Osteoblast (primary cell): ENCODE data around the gene NFKBIA. TPM values are rescaled to one million over a fixed set of nuclear protein-coding genes. Genes with fewer than 3 reads are reported as not detected.

Experiments used
- DNase-seq: peaks from one replicate; pipeline ENCODE4 v3.0.0; 2011; ENCODE audit warnings: low spot score, mixed read lengths; ENCODE audit not compliant: insufficient read length; ENCODE audit errors: missing footprints
- H2AFZ ChIP-seq: 2 replicates; pipeline ENCODE4 v1.6.0; 2011; ENCODE audit warnings: mild to moderate bottlenecking, low read length
- H3K27ac ChIP-seq: 2 replicates; pipeline ENCODE4 v1.5.1; 2011; ENCODE audit warnings: mild to moderate bottlenecking, low read depth, low read length, moderate library complexity
- H3K27me3 ChIP-seq: 2 replicates; pipeline ENCODE4 v1.6.0; 2012; ENCODE audit warnings: mild to moderate bottlenecking, control low read depth, inconsistent platforms, low read length, moderate library complexity; ENCODE audit not compliant: insufficient read depth
- H3K36me3 ChIP-seq: 2 replicates; pipeline ENCODE4 v1.5.1; 2011; ENCODE audit warnings: mild to moderate bottlenecking, low read length, control low read depth, moderate library complexity; ENCODE audit not compliant: insufficient read depth
- H3K4me1 ChIP-seq: 2 replicates; pipeline ENCODE4 v1.5.1; 2011; ENCODE audit warnings: mild to moderate bottlenecking, low read length, control low read depth, moderate library complexity; ENCODE audit not compliant: insufficient read depth
- H3K4me2 ChIP-seq: 2 replicates; pipeline ENCODE4 v1.6.0; 2011; ENCODE audit warnings: mild to moderate bottlenecking, low read length; ENCODE audit not compliant: insufficient read depth
- H3K4me3 ChIP-seq: fragments of 200-600 bp; sonication (generic); 3 replicates; pipeline ENCODE4 v1.5.1; 2012; ENCODE audit warnings: mild to moderate bottlenecking, low read length, inconsistent platforms; ENCODE audit not compliant: insufficient read depth
- H3K79me2 ChIP-seq: 2 replicates; pipeline ENCODE4 v1.6.0; 2012; ENCODE audit warnings: mild to moderate bottlenecking, low read length, control low read depth, inconsistent platforms; ENCODE audit not compliant: insufficient read depth
- H3K9me3 ChIP-seq: 2 replicates; pipeline ENCODE4 v1.5.1; 2011; ENCODE audit warnings: low read depth, low read length, control low read depth
- H4K20me1 ChIP-seq: 2 replicates; pipeline ENCODE4 v1.6.0; 2012; ENCODE audit warnings: mild to moderate bottlenecking, low read length, control low read depth; ENCODE audit not compliant: insufficient read depth
- CTCF ChIP-seq: IDR thresholded peaks from 2 replicates; pipeline ENCODE4 v1.5.1; 2011; ENCODE audit warnings: mild to moderate bottlenecking, low read depth, low read length, moderate library complexity; ENCODE audit errors: extremely low read depth
- total RNA-seq: library from RNA; depleted of rRNA; stranded (reverse); fragments of >200 nt; gene quantifications from 2 replicates; pipeline ENCODE4 v1.2.3, GENCODE V29; 2012

Gene NFKBIA
- total RNA-seq, 1 donor: 51.0 TPM

DNA sequence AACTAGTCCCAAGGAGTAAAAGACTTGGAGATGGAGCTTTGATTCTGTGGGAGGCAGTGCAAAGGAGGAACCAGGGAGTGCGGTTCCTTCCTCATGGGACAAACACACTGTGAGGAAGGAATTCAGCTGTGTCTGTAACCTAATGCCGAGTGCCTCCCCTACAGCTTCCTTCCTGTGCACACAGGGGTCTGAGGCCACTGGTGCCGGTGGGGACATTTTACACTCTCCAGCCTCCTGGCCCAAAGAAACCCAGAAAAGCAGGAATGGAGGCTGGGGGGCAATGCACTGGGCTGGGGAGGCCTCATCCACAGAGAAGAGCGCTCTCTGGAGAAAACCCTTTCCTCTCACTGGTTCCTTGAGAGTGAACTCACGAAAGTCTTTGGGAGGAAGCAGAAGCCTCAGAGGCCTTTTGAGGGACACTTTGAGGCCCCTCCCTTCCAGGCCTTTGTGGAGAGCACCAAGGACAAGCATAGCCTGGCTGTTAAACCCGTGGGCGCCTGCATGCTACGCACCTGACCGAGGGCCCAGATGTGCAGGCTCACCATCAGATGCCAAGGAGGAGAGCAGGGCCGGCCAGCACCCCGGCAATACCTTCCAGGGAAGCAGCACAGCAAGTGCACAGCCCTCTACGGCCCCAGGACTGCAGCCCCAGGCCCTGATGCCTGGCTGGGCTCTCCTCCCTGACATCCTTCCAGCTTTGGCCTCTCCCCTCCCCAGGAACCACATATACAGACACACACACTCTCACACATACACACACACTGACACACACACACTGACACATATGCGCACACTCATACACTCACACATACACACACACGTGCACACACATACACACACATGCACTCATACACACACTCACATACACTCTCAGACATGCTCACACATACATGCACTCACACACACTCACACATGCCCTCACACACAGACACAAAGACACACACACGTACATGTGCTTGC, 52.0 kb downstream of the NFKBIA start:
- no peaks in the 10 kb centered on the region for H3K9me3 ChIP-seq
- H3K4me1 ChIP-seq: peaks cover 6% of the 10 kb centered on the region
- TF ChIP-seq CTCF: no peak
- H3K4me2 ChIP-seq: no peak overlapping the region
- DNase-seq: no peak
- no peaks in the 10 kb centered on the region for H4K20me1 ChIP-seq
- no peak overlapping the region for H3K4me3 ChIP-seq
- H3K27ac ChIP-seq: no peak overlapping the region
- no peak overlapping the region for H2AFZ ChIP-seq
- H3K79me2 ChIP-seq: no peaks in the 10 kb centered on the region
- H3K36me3 ChIP-seq: no peaks in the 10 kb centered on the region
- no peaks in the 10 kb centered on the region for H3K27me3 ChIP-seq

DNA sequence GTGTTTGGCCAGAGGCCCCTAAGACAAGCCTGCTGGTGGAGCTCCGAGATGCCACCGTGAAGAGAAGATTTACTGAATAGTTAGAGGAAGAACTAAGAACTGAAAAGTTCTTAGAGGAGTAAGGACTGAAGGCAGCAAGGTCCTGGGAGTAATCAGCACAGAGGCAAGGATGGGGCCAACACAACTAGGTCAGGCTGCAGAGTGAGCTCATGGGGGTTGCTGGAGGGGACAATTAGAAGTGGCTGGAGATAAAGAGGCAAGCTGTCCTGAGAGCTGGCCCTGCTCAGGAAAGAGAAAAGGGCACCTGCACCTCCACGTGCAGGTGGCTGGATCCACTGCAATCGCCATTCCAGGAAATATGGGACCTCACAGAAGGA, 52.7 kb downstream of the NFKBIA start:
- no peak for TF ChIP-seq CTCF
- Histone ChIP-seq H3K36me3 (no peaks in the 10 kb centered on the region), H3K27ac (no peak overlapping the region), H3K4me3 (no peak overlapping the region), H2AFZ (no peak overlapping the region), H3K9me3 (no peaks in the 10 kb centered on the region), H3K79me2 (no peaks in the 10 kb centered on the region), H3K27me3 (no peaks in the 10 kb centered on the region), H3K4me2 (no peak overlapping the region), H3K4me1 (peaks cover 6% of the 10 kb centered on the region), H4K20me1 (no peaks in the 10 kb centered on the region)
- DNase-seq: no peak

Other genes with a start within 250 kb of the NFKBIA start
- 155 and 170 TPM in 2 replicates for gene PSMA6, start 112.4 kb downstream of the NFKBIA start, total RNA-seq
- gene INSM2, start 129.4 kb upstream of the NFKBIA start, total RNA-seq: not detected in 2 replicates